Sigmoid colon (tissue), 4 donors: ENCODE data around the gene CLTA.

ENCODE experiments used
- CTCF ChIP-seq, 4 experiments: fragments of 450-650 bp in 3 of 4; fragments of 200-600 bp in 1 of 4; IDR thresholded peaks; one replicate each; pipeline ENCODE4 v1.5.1; 2016 to 2019; ENCODE audit warnings: antibody characterized with exemption in 4 of 4, mild to moderate bottlenecking in 3 of 4, moderate library complexity in 2 of 4
- EP300 ChIP-seq, 4 donors: sonication (generic); formaldehyde crosslinking; IDR thresholded peaks; one replicate each; pipeline ENCODE4 v1.6.1; 2017; ENCODE audit warnings: antibody characterized with exemption in 4 of 4
- POLR2A ChIP-seq, 2 donors: fragments of 450-650 bp; IDR thresholded peaks; one replicate each; pipeline ENCODE4 v1.6.1; 2016; ENCODE audit warnings: antibody characterized with exemption in 2 of 2, mild to moderate bottlenecking in 2 of 2, moderate library complexity in 2 of 2
- POLR2AphosphoS5 ChIP-seq, 4 donors: sonication (generic); formaldehyde crosslinking; IDR thresholded peaks; one replicate each; pipeline ENCODE4 v1.6.1; 2017; ENCODE audit warnings: antibody characterized with exemption in 4 of 4

GRCh38 chr9:36217256-36217968 is 26.7 kb downstream of the CLTA start:
- TF ChIP-seq CTCF (IDR thresholded peaks at IDR 0.05) (no peak), POLR2A (IDR thresholded peaks at IDR 0.05) (no peak), EP300 (IDR thresholded peaks at IDR 0.05) (no peak), POLR2AphosphoS5 (IDR thresholded peaks at IDR 0.05) (no peak)
